ENCODE measurements around the gene TXNRD1.

DNA sequence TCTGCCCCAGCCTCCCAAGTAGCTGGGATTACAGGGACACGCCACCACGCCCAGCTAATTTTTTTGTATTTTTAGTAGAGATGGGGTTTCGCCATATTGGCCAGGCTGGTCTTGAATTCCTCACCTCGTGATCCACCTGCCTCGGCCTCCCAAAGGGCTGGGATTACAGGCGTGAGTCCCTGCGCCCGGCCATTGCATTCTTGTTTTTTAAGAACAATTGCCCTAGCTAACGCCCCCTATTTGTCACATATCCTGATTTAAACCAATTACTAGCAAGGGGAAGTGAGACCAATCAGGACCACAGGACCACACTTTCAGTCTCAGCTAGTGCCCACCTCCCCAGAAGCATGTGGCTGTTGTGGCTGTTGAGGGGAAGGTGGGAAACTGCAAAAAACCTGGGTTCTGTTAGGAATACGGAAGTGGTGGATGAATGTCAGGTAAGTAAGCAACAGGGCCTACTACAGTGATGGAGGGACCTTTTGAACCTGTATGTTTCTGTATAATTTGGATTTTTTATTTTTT, 39.8 kb upstream of the TXNRD1 start:
- TF ChIP-seq, protein P1, sequence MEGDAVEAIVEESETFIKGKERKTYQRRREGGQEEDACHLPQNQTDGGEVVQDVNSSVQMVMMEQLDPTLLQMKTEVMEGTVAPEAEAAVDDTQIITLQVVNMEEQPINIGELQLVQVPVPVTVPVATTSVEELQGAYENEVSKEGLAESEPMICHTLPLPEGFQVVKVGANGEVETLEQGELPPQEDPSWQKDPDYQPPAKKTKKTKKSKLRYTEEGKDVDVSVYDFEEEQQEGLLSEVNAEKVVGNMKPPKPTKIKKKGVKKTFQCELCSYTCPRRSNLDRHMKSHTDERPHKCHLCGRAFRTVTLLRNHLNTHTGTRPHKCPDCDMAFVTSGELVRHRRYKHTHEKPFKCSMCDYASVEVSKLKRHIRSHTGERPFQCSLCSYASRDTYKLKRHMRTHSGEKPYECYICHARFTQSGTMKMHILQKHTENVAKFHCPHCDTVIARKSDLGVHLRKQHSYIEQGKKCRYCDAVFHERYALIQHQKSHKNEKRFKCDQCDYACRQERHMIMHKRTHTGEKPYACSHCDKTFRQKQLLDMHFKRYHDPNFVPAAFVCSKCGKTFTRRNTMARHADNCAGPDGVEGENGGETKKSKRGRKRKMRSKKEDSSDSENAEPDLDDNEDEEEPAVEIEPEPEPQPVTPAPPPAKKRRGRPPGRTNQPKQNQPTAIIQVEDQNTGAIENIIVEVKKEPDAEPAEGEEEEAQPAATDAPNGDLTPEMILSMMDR (IDR thresholded peaks at IDR 0.05) = no peak
- TF ChIP-seq POLR2A (IDR thresholded peaks at IDR 0.05) = no peak

Data from thyroid gland (tissue), 4 donors.